AG09309 (cell line): ENCODE results near the gene PIMREG.
"Not testable (repeated sequence)": the region's sequence is repeated elsewhere in the genome, so short reads cannot be mapped to it uniquely, and the experiment has no call there.

Source experiments
- DNase-seq: peaks from one replicate; pipeline ENCODE4 v3.0.0-alpha.2; 2010; ENCODE audit warnings: low read depth
- H3K4me3 ChIP-seq: 2 replicates; pipeline ENCODE4 v1.5.1; 2011; ENCODE audit warnings: mild to moderate bottlenecking, low read depth, low read length, moderate library complexity; ENCODE audit not compliant: control insufficient read depth
- CTCF ChIP-seq: IDR thresholded peaks from 2 replicates; pipeline ENCODE4 v1.5.1; 2011; ENCODE audit warnings: mild to moderate bottlenecking, low read depth, low read length, inconsistent platforms; ENCODE audit not compliant: insufficient read depth, control insufficient read depth; ENCODE audit errors: missing control alignments

The PIMREG gene

GRCh38 chr17:6477831-6478383 is 33.7 kb downstream of the PIMREG start:
- DNase-seq, result no peak
- no peak overlapping the region for H3K4me3 ChIP-seq
- no peak for TF ChIP-seq CTCF

GRCh38 chr17:6478486-6478885 is 34.2 kb downstream of the PIMREG start:
- no peak overlapping the region for H3K4me3 ChIP-seq
- no peak for DNase-seq
- no peak for TF ChIP-seq CTCF

GRCh38 chr17:6479622-6480302 is 35.5 kb downstream of the PIMREG start:
- DNase-seq, result no peak
- TF ChIP-seq CTCF, result no peak
- H3K4me3 ChIP-seq, result no peak overlapping the region

GRCh38 chr17:6480303-6480675 is 36.0 kb downstream of the PIMREG start:
- no peak for TF ChIP-seq CTCF
- no peak overlapping the region for H3K4me3 ChIP-seq
- DNase-seq, result no peak

- no peak overlapping the region for H3K4me3 ChIP-seq
- no peak for TF ChIP-seq CTCF
- DNase-seq, result no peak
Measured at GRCh38 chr17:6482105-6482455, 37.8 kb downstream of the PIMREG start.

- not testable (repeated sequence) for H3K4me3 ChIP-seq, DNase-seq
Measured at GRCh38 chr17:6482796-6483195, 38.5 kb downstream of the PIMREG start.

- no peak for DNase-seq
- TF ChIP-seq CTCF, result no peak
- no peak overlapping the region for H3K4me3 ChIP-seq
Measured at GRCh38 chr17:6483507-6483906, 39.3 kb downstream of the PIMREG start.
